H9 (cell line): ENCODE data around the gene PARVB. TPM values are rescaled to one million over a fixed set of nuclear protein-coding genes. Genes with fewer than 3 reads are reported as not detected.

Source experiments
- DNase-seq: peaks from one replicate; pipeline ENCODE4 v3.0.0-alpha.2; 2017
- H2AFZ ChIP-seq: one replicate; pipeline ENCODE4 v1.6.1; 2013; ENCODE audit warnings: mild to moderate bottlenecking, low read length, control low read depth, moderate library complexity
- H2AK5ac ChIP-seq: 2 replicates; pipeline ENCODE4 v1.6.1; 2013; ENCODE audit warnings: low read length, control low read depth, mixed read lengths; ENCODE audit not compliant: insufficient read length
- H2BK120ac ChIP-seq: one replicate; pipeline ENCODE4 v1.6.1; 2013; ENCODE audit warnings: low read depth, mild to moderate bottlenecking, low read length, control low read depth, inconsistent platforms; ENCODE audit not compliant: poor library complexity, severe bottlenecking
- H2BK12ac ChIP-seq: 2 replicates; pipeline ENCODE4 v1.6.1; 2013; ENCODE audit warnings: low read length, control low read depth, mixed read lengths, low read depth; ENCODE audit not compliant: insufficient read length
- H2BK15ac ChIP-seq: 2 replicates; pipeline ENCODE4 v1.6.1; 2013; ENCODE audit warnings: low read depth, low read length, control low read depth
- H2BK20ac ChIP-seq: one replicate; pipeline ENCODE4 v1.6.1; 2013; ENCODE audit warnings: low read depth, mild to moderate bottlenecking, low read length, control low read depth, inconsistent platforms; ENCODE audit not compliant: poor library complexity, severe bottlenecking
- H2BK5ac ChIP-seq: 2 replicates; pipeline ENCODE4 v1.6.1; 2013; ENCODE audit warnings: low read length, control low read depth, mixed read lengths; ENCODE audit not compliant: insufficient read length
- H3K14ac ChIP-seq: 2 replicates; pipeline ENCODE4 v1.6.1; 2013; ENCODE audit warnings: low read length, control low read depth; ENCODE audit not compliant: insufficient read depth
- H3K18ac ChIP-seq: 2 replicates; pipeline ENCODE4 v1.6.1; 2013; ENCODE audit warnings: low read depth, mild to moderate bottlenecking, mixed read lengths, low read length, control low read depth; ENCODE audit not compliant: insufficient read length
- H3K23ac ChIP-seq: 2 replicates; pipeline ENCODE4 v1.6.1; 2013; ENCODE audit warnings: low read length, control low read depth, mixed read lengths, low read depth; ENCODE audit not compliant: insufficient read length
- H3K23me2 ChIP-seq: 2 replicates; pipeline ENCODE4 v1.6.1; 2013; ENCODE audit warnings: low read depth, mild to moderate bottlenecking, mixed read lengths, low read length, control low read depth; ENCODE audit not compliant: insufficient read length, poor library complexity, severe bottlenecking
- H3K27ac ChIP-seq: 2 replicates; pipeline ENCODE4 v1.5.1; 2013; ENCODE audit warnings: low read length, control low read depth, mixed read lengths, low read depth; ENCODE audit not compliant: insufficient read length
- H3K27me3 ChIP-seq: 2 replicates; pipeline ENCODE4 v1.6.1; 2013; ENCODE audit warnings: low read length, control low read depth, inconsistent platforms; ENCODE audit not compliant: insufficient read depth
- H3K4ac ChIP-seq: 2 replicates; pipeline ENCODE4 v1.6.1; 2013; ENCODE audit warnings: low read depth, mild to moderate bottlenecking, control low read depth, inconsistent platforms, low read length, moderate library complexity
- H3K4me1 ChIP-seq: 2 replicates; pipeline ENCODE4 v1.6.1; 2013; ENCODE audit warnings: low read length, control low read depth, inconsistent platforms; ENCODE audit not compliant: insufficient read depth
- H3K4me2 ChIP-seq: 2 replicates; pipeline ENCODE4 v1.6.1; 2013; ENCODE audit warnings: low read length, control low read depth, mixed read lengths; ENCODE audit not compliant: insufficient read length, insufficient read depth
- H3K56ac ChIP-seq: 2 replicates; pipeline ENCODE4 v1.6.1; 2013; ENCODE audit warnings: low read depth, mild to moderate bottlenecking, mixed read lengths, low read length, control low read depth; ENCODE audit not compliant: insufficient read length
- H3K79me1 ChIP-seq: 2 replicates; pipeline ENCODE4 v1.6.1; 2013; ENCODE audit warnings: low read depth, mild to moderate bottlenecking, moderate library complexity, low read length, control low read depth, inconsistent platforms; ENCODE audit not compliant: insufficient read depth, poor library complexity, severe bottlenecking
- H3K79me2 ChIP-seq: 2 replicates; pipeline ENCODE4 v1.6.1; 2013; ENCODE audit warnings: low read length, control low read depth, inconsistent platforms; ENCODE audit not compliant: insufficient read depth
- H3K9ac ChIP-seq: 2 replicates; pipeline ENCODE4 v1.6.1; 2013; ENCODE audit warnings: low read length, control low read depth, mixed read lengths; ENCODE audit not compliant: insufficient read length; ENCODE audit errors: extremely low read depth
- H3K9me3 ChIP-seq: one replicate; pipeline ENCODE4 v1.6.1; 2013; ENCODE audit warnings: low read depth, low read length, inconsistent platforms; ENCODE audit not compliant: control insufficient read depth
- H3T11ph ChIP-seq: one replicate; pipeline ENCODE4 v1.6.1; 2013; ENCODE audit warnings: mild to moderate bottlenecking, low read length, control low read depth, inconsistent platforms
- H4K20me1 ChIP-seq: one replicate; pipeline ENCODE4 v1.6.1; 2013; ENCODE audit not compliant: control insufficient read depth, insufficient read length, insufficient read depth
- H4K5ac ChIP-seq: 2 replicates; pipeline ENCODE4 v1.6.1; 2013; ENCODE audit warnings: low read depth, mild to moderate bottlenecking, mixed read lengths, low read length, control low read depth; ENCODE audit not compliant: insufficient read length
- H4K8ac ChIP-seq: replicated peaks from 2 replicates; pipeline ENCODE4 v1.6.1; 2013; ENCODE audit warnings: low read length, control low read depth, mixed read lengths, low read depth; ENCODE audit not compliant: insufficient read length
- H4K91ac ChIP-seq: 2 replicates; pipeline ENCODE4 v1.6.1; 2013; ENCODE audit warnings: low read depth, mild to moderate bottlenecking, moderate library complexity, mixed read lengths, low read length, control low read depth; ENCODE audit not compliant: insufficient read length
- H3K27ac Mint-ChIP-seq, 3 experiments: 2 replicates in 2 of 3; 3 replicates in 1 of 3; pipeline ENCODE4 v1.8.0; 2020 to 2021; ENCODE audit warnings: mixed read lengths in 3 of 3, mild to moderate bottlenecking in 1 of 3, moderate library complexity in 1 of 3
- H3K27me3 Mint-ChIP-seq: 2 replicates; pipeline ENCODE4 v1.8.0; 2021; ENCODE audit warnings: low read depth, mild to moderate bottlenecking, moderate library complexity, mixed read lengths
- H3K36me3 Mint-ChIP-seq, 3 experiments: 2 replicates in 2 of 3; 3 replicates in 1 of 3; pipeline ENCODE4 v1.8.0; 2020 to 2021; ENCODE audit warnings: low read depth in 3 of 3, mixed read lengths in 3 of 3; ENCODE audit not compliant: insufficient read depth in 1 of 3
- H3K4me1 Mint-ChIP-seq, 2 experiments: 2 replicates each; pipeline ENCODE4 v1.8.0; 2020; ENCODE audit warnings: mixed read lengths in 2 of 2
- H3K4me3 Mint-ChIP-seq, 2 experiments: 2 replicates in 1 of 2; 3 replicates in 1 of 2; pipeline ENCODE4 v1.8.0; 2020 to 2021; ENCODE audit warnings: mild to moderate bottlenecking in 2 of 2, mixed read lengths in 2 of 2, moderate library complexity in 1 of 2
- H3K9me3 Mint-ChIP-seq, 2 experiments: 2 replicates in 1 of 2; 3 replicates in 1 of 2; pipeline ENCODE4 v1.8.0; 2020; ENCODE audit warnings: mild to moderate bottlenecking in 2 of 2, mixed read lengths in 2 of 2, moderate library complexity in 1 of 2
- CTCF ChIP-seq: fragments of 200-600 bp; sonication (generic); conservative IDR thresholded peaks from 3 replicates; pipeline ENCODE4 v1.8.0; 2021; ENCODE audit warnings: antibody characterized with exemption, mild to moderate bottlenecking
- WGBS: extraction: QIAGEN DNeasy Blood & Tissue Kit; methylation state at CpG from one replicate; pipeline ENCODE4 v1.1.7; 2013; ENCODE audit warnings: missing lambda C conversion rate, low lambda C conversion rate, mixed read lengths; ENCODE audit not compliant: insufficient read length; ENCODE audit errors: extremely low coverage; 5-methylcytosine and 5-hydroxymethylcytosine counted together
- total RNA-seq: library from RNA; stranded (reverse); gene quantifications from 2 replicates; pipeline ENCODE4 v1.2.1, GENCODE V29; 2021

Gene PARVB
- total RNA-seq, 1 experiment from 2014 or later = 15.6 TPM

GRCh38 chr22:43978558-43978957, 45.5 kb upstream of the PARVB start:
- H3K79me2 ChIP-seq = no peaks in the 10 kb centered on the region
- no peak overlapping the region for H3K9ac ChIP-seq
- H2AK5ac ChIP-seq = no peak overlapping the region
- Mint-ChIP-seq H3K27ac (no peak overlapping the region), H3K4me1 (no peaks in the 10 kb centered on the region), H3K27me3 (no peaks in the 10 kb centered on the region), H3K4me3 (no peak overlapping the region), H3K9me3 (no peaks in the 10 kb centered on the region; a peak in 1 of 5 replicates), H3K36me3 (peaks cover 38 to 81% (median 69%) of the 10 kb centered on the region in 3 experiments; a peak in 6 of 7 replicates)
- no peak overlapping the region for H2BK15ac ChIP-seq
- H3K4me2 ChIP-seq = no peak overlapping the region
- H3T11ph ChIP-seq = no peak overlapping the region
- H4K20me1 ChIP-seq = no peaks in the 10 kb centered on the region
- no peak overlapping the region for H2BK120ac ChIP-seq
- no peak overlapping the region for H2BK20ac ChIP-seq
- H4K5ac ChIP-seq = no peak overlapping the region
- no peak overlapping the region for H2BK12ac ChIP-seq
- no peaks in the 10 kb centered on the region for H3K79me1 ChIP-seq
- no peak overlapping the region for H3K27ac ChIP-seq
- no peak overlapping the region for H3K4ac ChIP-seq
- no peak overlapping the region for H4K8ac ChIP-seq
- no peak overlapping the region for H2AFZ ChIP-seq
- H3K14ac ChIP-seq = no peak overlapping the region
- no peaks in the 10 kb centered on the region for H3K27me3 ChIP-seq
- no peak overlapping the region for H3K23ac ChIP-seq
- whole genome bisulfite sequencing = no CpG with 5 or more reads among the region's 4 CpGs
- no peak for DNase-seq
- no peak for TF ChIP-seq CTCF
- no peak overlapping the region for H3K18ac ChIP-seq
- H3K23me2 ChIP-seq = no peaks in the 10 kb centered on the region
- H3K9me3 ChIP-seq = no peaks in the 10 kb centered on the region
- H2BK5ac ChIP-seq = no peak overlapping the region
- H4K91ac ChIP-seq = no peak overlapping the region
- H3K56ac ChIP-seq = no peak overlapping the region
- H3K4me1 ChIP-seq = no peaks in the 10 kb centered on the region
